Heart left ventricle (tissue), 13 donors: Measurements from ENCODE around the gene RNASE9.
A peak's percentile ranks its signal among the peaks of the same experiment; 100 is the strongest.

Source experiments
- CTCF ChIP-seq, 12 donors: fragments of 200-600 bp; sonication (generic) in 4 of 12; IDR thresholded peaks; one replicate each; pipeline versions ENCODE4 v1.5.0 to v1.8.0; 2018 to 2022; ENCODE audit warnings: antibody characterized with exemption in 12 of 12, mild to moderate bottlenecking in 5 of 12
- POLR2A ChIP-seq, 2 donors: fragments of 450-650 bp; IDR thresholded peaks; one replicate each; pipeline ENCODE4 v1.6.1; 2017; ENCODE audit warnings: antibody characterized with exemption in 2 of 2, mild to moderate bottlenecking in 2 of 2, moderate library complexity in 2 of 2
- donor health status: ischemic (EF 13 %, LVEDD 7.1; RV severe dilation, severe dysfunction).
- donor health status: DM: no; HTN: yes; CAD: no.
- donor health status: DM: no; HTN: no; CAD: no.
- donor health status: ischemic (EF 25% LVEDD 6.9; RV normal size, moderate dysfunction).
- donor health status: ischemic (EF 25% LVEDD 5.7; RV mildly dilated, moderate dysfunction).
- donor health status: ischemic (EF 35%, LVEDD 5.7; RV mildly dilated, moderate dysfunction).
- donor health status: nonischemic (EF 11% LVEDD 7.7; RV severe dilation, severe dysfunction).
- donor health status: DM: yes; HTN: yes; CAD: no.
- donor health status: PGD.
- donor health status: ischemic (EF 29% LVEDD 5.4; RV normal size, mild dysfunction).
- donor health status: nonischemic (EF 23%, LVEDD 6.1; RV moderate dilation, normal function).

DNA sequence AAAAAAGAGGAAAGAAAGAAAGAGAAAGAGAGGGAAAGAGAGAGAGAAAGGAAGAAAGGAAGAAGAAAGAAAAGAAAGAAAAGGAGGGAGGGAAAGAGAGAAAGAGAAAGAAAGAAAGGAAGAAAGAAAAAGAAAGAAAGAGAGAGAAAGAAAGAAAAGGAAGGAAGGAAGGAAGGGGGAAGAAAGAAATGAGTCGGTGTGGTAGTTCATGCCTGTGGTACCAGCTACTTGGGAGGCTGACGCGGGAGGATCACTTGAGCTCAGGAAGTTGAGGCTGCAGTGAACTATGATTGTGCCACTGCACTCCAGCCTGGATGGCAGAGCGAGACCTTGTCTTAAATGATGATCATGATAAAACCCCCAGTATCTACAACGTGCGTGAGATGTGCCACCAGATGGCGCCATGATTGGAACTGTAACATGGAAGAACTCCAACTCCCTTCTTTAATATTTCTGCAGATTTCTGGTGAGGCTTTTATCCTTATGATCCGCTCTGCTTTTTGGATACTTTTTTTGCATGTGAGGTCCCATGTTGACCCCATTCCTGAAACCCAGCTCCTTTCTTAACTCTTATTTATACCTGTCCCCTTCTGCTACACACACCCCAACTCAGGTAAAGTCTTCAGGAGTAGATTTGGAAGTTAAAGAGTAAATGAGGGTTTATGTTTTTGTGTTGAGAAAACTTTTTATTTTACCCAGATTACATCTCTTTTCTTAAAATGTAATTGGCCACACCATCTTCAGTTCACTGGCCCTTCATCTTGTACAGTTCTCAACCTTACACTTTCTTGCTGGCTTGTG lies 29.9 kb downstream of the RNASE9 start:
- TF ChIP-seq CTCF (IDR thresholded peaks at IDR 0.05) (peak; percentile 45 to 75 (median 58)), POLR2A (IDR thresholded peaks at IDR 0.05) (no peak)
